KG1 (cell line): ENCODE data around the gene PITPNC1.
A peak's percentile ranks its signal among the peaks of the same experiment; 100 is the strongest.
"Not testable (repeated sequence)": the region's sequence is repeated elsewhere in the genome, so short reads cannot be mapped to it uniquely, and the experiment has no call there.

ENCODE experiments used
- DNase-seq: peaks from one replicate; lab custom pipeline; 2025; lab: John Stamatoyannopoulos, UW

Gene PITPNC1

DNA sequence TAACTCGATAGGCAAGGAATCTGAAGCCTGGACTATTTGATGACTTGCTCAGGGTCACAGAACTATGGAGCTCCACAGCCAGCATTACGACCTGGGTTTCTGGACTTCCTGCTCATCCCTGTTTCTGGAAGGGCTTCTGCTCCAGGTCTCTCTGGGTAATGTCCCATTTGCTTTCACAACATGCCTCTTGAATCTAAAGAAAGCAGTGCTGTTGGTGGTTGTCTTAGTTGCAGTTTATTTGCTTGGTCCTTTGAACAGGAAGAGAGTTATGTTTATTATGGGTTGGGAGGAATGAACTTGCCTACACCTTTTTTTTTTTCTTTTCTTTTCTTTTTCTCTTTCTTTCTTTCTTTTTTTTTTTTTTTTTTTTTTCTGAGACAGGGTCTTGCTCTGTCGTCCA, 84.8 kb downstream of the PITPNC1 start:
- DNase-seq = no peak

DNA sequence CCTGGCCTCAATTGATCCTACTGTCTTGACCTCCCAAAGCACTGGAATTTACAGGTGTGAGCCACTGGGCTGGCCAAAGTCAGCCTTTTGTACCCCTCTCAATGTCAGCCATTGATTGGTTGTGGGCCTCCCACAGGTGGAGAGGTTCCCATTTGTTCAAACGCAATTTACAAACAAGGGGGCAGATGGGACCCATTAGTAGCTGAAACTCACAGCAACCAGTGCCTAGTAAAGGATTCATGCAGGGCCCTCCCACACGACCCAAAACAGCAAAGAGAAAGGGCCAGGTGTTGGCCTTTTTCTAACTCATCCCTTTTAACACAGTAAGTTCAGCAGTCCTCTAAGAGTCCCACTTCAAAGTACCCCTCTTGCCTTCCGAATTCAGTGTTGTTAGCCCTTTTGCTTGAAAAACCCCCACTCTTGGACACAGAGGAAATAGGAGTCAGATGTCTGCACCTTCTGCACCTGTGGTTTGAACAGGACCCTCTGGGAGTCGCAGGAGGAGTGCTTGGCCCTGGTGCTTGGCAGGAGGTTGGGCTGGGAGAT, 89.2 kb downstream of the PITPNC1 start:
- no peak for DNase-seq

DNA sequence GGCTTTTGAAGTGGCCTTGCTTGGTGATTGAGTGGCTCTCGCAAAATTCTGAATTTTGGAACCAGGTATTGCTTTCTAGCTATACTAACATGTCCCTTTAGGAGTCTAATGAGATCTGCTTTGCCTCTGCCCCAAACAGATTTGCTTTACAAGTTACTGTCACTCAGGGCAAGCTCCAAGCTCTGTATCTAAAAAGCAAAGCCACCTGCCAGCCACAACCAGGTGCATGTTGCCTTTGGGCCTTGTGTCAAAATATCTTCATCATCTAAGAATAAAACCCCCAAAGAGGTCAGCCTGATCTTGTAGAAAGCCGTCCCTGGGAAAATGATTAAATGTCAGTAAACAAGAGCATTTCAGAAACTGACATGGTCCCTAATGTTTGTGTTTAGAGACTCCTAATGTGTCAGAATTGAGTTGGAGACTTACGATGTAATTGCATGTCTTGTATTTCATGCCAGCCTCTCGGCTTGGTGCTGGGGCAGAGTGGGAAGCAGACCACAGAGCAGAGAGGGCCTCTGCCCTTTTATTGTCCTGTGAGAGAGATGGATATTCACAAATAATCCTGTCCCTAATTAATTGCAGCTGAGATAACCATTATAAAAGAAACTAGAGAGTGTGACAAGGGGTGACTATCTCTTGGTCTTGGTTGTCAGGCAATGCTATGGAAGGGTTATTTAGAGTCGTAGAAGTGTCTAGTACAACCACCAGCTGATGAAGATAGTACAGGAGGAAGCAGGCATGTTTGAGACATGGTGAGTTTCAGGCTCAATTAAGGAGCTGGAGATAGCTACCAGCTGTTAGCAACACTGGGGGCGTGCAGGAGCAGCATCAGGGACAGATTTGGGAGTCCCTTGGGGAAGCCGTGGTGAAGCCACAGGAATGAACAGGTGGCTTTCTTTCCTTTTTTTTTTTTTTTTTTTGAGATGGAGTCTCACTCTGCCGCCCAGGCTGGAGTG, 90.7 kb downstream of the PITPNC1 start:
- no peak for DNase-seq

DNA sequence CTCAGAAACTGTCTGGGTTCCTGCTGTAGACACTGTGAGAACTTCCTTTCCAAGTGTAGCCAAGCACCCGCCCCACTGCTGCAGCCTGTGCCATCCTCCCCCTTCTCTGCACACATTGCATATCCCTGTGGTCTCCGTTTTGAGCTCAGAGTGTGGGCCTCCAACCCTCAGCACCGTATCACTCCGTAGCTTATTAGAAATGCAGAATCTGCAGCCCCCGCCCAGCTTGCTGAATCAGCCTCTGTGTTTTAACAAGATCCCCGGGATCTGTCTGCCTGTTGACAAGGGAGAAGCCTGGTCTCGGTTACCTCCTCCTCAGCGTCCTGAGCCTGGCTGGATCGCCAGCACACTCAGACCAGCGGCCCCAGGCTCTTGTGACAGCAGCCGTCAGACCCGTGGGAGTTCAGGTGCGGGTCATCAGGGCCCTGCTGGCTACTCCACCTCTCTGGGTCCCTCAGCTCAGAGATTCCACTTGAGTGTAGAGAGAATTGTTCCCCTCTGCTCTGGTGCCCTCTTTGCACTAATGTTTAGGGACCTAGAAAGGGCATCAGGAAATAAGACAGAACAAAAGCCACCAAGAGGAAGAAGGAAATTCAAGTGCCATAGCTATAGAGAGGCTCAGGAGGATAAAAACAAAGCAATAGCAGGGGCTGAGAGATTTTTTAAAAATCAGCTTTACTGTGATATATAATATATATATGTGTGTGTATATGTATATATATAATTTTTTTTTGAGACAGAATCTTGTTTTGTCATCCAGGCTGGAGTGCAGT, 92.3 kb downstream of the PITPNC1 start:
- no peak for DNase-seq

DNA sequence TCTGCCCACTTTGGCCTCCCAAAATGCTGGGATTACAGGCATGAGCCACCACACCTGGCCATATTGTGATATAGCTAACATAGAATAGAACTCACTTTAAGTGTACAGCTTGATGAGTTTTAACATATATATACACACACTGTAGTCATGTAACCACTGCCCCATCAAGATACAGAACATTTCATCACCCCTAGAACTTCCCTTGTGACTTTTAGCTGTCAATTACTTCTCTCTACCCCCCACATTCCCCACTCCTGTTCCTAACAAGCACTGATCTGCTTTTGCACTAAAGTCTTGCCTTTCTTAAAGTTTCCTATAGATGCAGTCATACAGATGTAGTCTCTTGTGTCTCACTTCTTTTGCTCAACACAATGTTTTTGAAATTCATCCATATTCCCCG, 93.1 kb downstream of the PITPNC1 start:
- no peak for DNase-seq

DNA sequence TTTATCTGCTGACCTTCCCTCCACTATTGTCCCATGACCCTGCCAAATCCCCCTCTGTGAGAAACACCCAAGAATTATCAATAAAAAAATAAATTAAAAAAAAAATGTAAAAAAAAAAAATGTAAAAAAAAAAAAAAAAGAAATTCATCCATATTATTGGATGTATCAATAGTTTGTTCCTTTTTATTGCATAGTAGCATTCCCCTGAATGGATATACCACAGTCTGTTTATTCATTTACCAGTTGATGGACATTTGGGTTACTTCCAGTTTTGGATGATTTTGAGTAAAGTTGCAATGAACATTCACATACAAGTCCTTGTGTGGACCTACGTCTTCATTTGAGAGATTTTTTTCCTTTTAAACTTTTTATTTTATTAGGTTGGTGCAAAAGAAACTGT, 94.0 kb downstream of the PITPNC1 start:
- DNase-seq = no peak

DNA sequence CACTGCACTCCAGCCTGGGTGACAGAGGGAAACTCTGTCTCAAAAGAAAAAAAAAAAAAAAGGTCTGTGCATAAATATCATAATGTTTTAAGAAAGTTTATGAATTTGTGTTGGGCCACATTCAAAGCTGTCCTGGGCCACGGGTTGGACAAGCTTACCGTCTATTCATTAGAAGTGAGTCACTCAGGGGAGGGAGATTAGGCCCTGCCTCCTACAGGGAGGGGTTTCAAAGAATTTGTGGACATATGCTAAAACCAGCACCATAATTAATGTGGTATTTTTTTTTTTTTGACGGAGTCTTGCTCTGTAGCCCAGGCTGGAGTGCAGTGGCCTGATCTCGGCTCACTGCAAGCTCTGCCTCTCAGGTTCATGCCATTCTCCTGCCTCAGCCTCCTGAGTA, 95.5 kb downstream of the PITPNC1 start:
- not testable (repeated sequence) for DNase-seq

DNA sequence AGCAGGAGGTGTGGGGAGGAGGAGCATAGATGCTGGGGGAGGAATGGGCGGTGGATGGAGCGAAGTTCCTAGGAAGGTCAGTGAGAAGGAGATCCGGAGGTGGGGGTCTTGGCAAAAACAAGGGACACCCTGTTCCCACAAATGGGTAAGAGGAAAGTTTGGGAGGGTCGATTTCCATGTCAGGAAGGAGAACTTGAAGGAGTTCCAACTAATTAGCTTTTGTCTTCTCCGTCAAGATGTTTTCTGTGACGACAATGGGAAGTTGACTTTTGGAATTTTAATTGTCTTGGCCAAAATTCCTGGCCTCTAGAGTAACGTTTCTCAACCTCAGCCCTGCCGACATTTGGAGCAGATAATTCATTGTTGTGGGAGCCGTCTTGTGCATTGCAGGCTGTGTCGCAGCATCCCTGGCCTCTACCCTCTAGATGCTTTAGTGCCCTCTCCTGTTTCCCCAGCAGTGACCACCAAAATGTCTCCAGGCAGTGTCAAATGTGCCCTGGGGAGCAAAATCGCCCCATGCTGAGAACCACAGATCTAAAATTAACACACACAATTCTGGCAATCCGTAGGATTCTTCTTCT, 97.1 kb downstream of the PITPNC1 start:
- DNase-seq = no peak

DNA sequence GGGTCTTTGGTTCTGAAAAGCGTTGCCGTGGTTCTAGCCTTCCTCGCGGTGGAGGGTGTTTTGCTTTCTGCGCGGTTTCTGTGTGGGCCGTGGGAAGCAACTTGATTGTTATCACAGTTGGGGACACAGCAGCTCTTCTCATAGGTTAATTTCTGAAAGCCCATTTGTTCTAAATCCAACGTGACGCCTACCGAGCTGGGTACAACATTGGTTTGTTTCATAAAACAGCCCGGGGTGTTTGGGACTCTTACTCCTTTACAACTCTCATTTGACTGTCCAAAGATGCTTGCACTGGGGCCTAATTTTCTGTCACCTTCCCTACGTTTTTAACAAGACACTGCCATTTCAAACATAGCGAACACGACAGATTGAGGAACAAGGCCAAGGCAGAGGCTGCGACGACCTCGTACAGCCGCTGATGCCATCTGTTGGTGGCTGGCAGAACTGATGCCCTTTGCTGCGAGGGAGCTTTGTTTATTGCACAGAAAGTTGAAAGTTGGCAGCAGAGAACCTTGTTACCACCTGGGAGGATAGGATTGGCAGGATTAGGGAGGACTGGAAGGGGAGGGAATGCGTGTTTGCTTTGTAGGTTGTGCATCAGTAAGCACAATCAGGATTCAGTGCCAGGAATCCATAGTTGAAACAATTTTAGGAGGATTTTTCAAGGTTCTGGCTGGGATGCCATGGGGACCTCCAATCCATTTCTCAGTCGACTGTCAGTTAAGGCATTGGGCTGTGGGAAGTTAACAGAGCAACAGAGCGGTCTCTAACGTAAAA, 98.3 kb downstream of the PITPNC1 start:
- DNase-seq = peak; percentile 32

DNA sequence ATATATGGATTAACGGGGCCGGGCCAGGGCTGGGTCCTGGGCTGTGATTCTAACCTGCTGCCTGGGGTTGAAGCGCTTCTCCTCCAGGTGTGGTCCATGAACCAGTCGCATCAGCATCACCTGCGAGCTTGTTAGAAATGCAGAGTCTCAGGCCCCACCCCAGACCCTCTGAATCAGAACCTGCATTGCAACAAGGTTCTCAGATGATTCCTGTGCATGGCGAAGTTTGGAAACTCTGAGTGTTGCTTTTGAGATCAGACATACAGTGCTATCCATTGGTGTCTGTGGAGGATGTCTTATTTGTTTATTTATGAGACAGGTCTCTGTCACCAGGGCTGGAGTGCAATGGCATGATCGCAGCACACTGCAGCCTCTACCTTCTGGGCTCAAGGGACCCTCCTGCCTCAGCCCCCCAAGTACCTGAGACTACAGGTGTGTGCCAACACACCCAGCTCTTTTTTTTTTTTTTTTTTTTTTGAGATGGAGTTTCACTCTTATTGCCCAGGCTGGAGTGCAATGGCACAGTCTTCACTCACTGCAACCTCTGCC, 99.8 kb downstream of the PITPNC1 start:
- DNase-seq = no peak

DNA sequence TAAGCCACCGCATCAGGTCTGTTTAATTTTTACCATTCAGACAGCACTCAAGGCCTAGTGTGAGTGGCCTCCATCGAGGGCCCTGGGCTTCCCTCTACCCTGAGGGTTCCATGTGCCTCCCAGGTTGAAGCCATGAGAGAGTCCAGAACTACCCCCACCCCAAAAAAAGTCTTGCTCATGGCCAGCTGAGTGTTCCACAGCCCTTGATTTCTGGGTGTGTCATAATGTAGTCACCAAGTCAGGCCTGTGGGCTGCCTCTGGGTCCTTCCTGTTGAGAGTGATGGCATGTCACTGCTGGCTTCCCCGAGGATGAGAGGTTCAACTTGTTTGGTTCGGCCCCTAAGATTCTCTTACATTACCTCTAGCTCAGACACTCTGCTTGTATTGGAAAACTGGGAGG, 100.6 kb downstream of the PITPNC1 start:
- no peak for DNase-seq

DNA sequence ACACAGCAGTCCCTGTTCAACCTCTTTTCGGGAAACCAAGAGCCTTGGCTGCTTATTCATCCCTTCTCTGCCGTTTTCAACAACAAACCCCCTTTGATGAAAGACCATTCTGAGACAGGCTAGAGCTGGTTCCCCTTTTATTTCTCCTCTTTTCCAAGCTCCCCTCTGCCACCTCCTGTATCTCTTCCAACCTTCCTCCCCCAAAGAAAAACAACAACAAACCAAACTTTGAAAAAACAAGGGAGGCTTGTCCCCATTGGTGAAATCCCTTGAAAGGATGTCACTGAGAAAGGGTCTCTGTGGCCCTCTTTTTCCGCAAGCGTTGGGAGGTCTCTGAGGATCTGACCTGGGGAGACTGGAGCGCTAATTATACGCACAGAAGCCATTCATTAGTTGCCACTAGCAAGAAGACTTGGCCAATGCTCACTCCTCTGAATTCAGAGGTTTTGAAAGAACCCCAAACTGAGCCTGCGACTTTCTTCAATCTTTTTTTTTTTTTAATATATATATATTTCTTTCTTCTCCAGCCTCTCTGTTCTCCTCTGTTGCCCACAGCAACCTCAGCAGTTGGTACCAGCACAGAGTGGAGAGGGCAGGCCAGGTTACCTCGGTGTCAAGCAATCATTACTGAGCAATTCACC, 101.4 kb downstream of the PITPNC1 start:
- DNase-seq = no peak

DNA sequence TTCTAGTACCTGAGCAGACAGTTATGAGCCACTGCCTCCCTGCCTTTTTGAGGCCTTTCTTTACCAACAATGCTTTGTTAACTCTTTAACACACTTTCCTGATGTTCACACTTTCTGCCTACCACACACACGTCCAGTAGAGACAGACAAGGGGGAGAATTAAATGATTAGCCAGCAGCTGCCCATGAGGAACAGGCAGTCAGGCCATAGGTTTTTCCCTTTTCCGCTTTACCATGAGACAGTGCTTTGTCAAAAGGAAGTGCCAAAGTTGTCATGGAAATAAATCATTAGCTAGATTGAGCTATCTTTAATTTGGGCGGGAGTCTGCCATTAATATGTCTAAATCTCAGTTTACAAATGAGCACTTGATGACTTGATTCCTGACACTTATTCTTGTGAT, 102.1 kb downstream of the PITPNC1 start:
- DNase-seq = no peak

DNA sequence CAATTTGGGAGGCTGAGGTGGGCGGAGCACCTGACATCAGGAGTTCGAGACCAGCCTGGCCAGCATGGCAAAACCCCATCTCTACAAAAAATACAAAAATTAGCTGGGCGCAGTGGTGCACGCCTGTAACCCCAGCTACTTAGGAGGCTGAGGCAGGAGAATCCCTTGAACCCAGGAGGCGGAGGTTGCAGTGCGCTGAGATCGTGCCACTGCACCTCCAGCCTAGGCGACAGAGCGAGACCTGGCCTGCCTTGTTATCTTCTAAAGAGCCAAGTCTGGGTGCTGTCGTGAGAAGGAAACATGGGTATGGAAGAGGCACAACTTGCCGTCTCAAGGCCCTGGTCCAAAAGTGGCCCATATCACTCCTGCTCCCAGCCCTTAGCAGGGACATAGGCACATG, 103.9 kb downstream of the PITPNC1 start:
- DNase-seq = not testable (repeated sequence)

DNA sequence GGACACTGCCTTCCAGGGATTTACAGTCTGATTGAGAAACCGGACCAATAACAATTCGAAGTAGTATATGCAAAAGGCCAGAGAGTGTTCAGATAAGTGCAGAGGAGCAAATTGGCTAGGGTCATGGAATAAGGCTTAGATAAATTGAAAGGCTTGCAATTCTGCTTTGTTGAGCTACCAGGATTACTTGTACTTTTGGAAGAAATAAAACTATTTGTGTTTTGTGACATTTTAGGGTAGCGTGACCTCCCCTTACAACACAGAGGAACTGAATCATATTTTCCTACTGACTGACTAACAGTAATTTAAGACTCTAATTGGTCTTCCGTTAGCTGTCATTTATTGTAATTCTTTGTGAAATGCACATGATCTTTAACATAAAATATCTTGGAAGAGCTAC, 104.7 kb downstream of the PITPNC1 start:
- no peak for DNase-seq

DNA sequence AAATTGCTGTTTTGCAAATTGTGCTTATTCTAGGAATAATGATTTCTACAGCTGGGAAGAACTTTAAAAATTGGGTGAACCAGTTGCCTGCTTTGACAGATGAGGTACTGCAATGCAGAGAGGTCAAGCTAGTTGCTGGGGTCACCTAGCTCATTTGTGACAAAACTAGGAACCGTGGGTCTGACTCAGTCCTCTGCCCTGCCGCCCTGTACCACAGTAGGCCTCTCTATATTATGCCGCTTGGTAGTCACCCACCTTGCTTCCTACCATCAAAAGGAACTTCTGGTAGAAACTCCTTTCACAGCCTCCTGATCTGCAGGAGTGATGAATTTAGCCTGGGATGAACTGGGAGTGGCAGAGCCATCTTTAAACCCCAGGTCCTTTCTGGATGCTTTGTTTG, 105.7 kb downstream of the PITPNC1 start:
- DNase-seq = no peak

DNA sequence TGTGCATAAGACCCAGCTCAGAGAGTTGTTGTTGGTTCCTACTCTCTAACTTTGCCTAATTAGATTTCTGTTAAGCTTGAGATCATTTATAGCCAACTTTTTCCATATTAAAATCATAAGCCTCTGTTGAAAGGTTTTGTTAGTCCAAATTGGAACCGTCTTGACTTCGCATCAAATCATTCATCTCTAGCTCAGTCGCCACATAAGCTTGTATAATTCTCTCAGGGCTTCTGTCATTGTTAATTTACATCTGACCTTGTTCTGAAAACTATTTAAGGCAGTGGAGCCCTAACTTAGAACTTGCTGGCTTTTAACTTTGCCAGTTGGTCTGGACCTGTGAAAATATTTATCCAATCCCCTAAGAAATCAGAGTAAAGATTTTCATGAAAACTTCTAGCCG, 107.2 kb downstream of the PITPNC1 start:
- DNase-seq = no peak

DNA sequence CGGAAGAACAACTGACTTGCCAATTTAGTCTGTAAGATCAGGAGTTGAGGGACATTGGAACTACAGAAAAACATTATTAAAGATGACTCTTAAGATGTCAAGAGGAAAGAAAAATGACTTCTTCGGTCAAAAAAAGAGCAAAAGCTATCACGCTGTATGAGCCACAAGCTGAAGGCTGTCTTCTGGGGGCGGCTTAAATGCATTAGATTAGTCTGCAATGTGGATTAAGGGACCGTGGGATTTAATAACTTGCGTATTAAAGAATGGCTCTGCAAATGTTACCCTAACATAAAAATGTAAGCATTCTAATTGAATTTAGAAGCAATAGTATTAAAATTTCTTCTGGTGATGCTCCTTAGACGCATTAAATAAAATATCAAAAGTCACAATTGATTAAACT, 108.6 kb downstream of the PITPNC1 start:
- DNase-seq = no peak

DNA sequence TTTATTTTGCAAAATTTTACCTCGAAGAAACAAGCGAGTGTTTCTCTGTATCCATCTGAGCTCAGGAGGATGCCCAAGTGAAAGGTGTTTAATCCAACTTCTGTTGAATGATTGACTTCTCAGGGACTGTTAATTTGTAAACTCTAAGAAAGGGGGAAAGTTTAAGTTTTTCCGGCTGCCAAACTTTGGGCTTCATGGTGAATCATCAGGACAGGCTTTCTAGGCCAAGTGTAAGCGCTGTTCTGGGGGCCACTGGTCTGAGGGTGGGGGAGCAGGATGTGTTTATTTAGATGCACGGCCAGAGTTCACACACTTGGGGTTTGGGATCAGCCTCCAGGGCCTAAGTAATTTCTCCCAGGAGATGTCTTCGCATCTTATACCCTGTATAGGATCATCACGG, 110.4 kb downstream of the PITPNC1 start:
- no peak for DNase-seq

DNA sequence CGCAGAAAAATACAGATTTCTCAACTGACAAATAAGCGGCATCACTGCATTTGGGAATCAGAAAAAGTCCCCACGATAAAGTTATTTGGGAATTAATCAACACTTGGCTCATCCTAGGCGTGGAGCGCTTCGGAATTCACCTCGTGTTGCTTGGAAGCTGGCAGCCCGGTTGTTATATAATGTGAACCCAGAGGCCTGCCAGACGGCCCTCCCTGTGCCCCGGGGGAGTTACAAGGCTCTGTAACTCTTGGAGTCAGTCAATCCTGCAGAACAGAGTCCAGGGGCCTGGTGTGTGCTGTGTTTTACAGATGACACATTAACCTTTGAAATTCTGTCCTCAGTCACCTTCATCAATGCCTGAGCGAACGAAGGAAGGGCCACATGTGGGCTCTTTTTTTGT, 111.1 kb downstream of the PITPNC1 start:
- DNase-seq = no peak

DNA sequence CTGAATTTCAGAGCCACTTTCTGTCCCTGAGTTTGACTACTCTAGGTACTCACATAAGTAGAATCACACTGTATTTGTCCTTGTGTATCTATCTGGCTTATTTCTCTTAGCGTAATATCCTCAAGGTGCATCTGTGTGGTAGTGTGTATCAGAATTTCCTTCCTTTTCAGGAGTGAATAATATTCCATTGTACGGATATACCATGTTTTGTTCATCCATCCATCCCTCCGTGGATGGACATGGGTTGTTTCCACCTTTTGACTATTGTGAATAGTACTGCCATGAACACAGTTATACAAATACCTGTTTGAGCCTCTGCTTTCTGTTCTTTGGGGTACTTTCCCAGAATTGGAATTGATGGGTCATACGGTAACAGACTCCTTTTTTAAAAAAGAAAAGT, 111.7 kb downstream of the PITPNC1 start:
- no peak for DNase-seq
